T-helper 1 cell treated with Interleukin-12 subunit alpha and Interleukin-12 subunit beta and Interleukin-4 antibody, amounts not matched to agents 30 μg/mL and 1 μg/mL, for 36 hours (primary cell): ENCODE data around the gene LYSMD2.

Source experiments
- H3K27ac Mint-ChIP-seq: one replicate; pipeline ENCODE4 v1.8.0; 2021; ENCODE audit warnings: mild to moderate bottlenecking, mixed read lengths
- H3K27me3 Mint-ChIP-seq: one replicate; pipeline ENCODE4 v1.8.0; 2021; ENCODE audit warnings: low read depth, mixed read lengths
- H3K36me3 Mint-ChIP-seq: one replicate; pipeline ENCODE4 v1.8.0; 2021; ENCODE audit warnings: low read depth, mixed read lengths
- H3K4me1 Mint-ChIP-seq: one replicate; pipeline ENCODE4 v1.8.0; 2021; ENCODE audit warnings: low read depth, mixed read lengths
- H3K4me3 Mint-ChIP-seq: one replicate; pipeline ENCODE4 v1.8.0; 2021; ENCODE audit warnings: mild to moderate bottlenecking, moderate library complexity, mixed read lengths
- H3K9me3 Mint-ChIP-seq: one replicate; pipeline ENCODE4 v1.8.0; 2021; ENCODE audit warnings: mixed read lengths

LYSMD2 gene

GRCh38 chr15:51680321-51680720 lies 57.1 kb downstream of the LYSMD2 start:
- H3K27me3 Mint-ChIP-seq, result peaks cover 50% of the 10 kb centered on the region

GRCh38 chr15:51678096-51678495 lies 59.4 kb downstream of the LYSMD2 start:
- no peak overlapping the region for H3K4me3 Mint-ChIP-seq
- H3K27me3 Mint-ChIP-seq, result peaks cover 39% of the 10 kb centered on the region
- H3K4me1 Mint-ChIP-seq, result peaks cover 7% of the 10 kb centered on the region
- H3K9me3 Mint-ChIP-seq, result peaks cover 7% of the 10 kb centered on the region
- H3K36me3 Mint-ChIP-seq, result no peaks in the 10 kb centered on the region
- H3K27ac Mint-ChIP-seq, result no peak overlapping the region

More at GRCh38 chr15:51680321-51680720, 57.1 kb downstream of the LYSMD2 start:
- Mint-ChIP-seq H3K36me3 (peaks cover 2% of the 10 kb centered on the region), H3K9me3 (peaks cover 7% of the 10 kb centered on the region), H3K4me1 (peaks cover 6% of the 10 kb centered on the region), H3K4me3 (no peak overlapping the region), H3K27ac (no peak overlapping the region)

- H3K9me3 Mint-ChIP-seq, result peaks cover 7% of the 10 kb centered on the region
- peaks cover 7% of the 10 kb centered on the region for H3K4me1 Mint-ChIP-seq
- H3K27ac Mint-ChIP-seq, result no peak overlapping the region
- H3K4me3 Mint-ChIP-seq, result no peak overlapping the region
- no peaks in the 10 kb centered on the region for H3K36me3 Mint-ChIP-seq
- H3K27me3 Mint-ChIP-seq, result peaks cover 38% of the 10 kb centered on the region
Measured at GRCh38 chr15:51677452-51677851, 60.0 kb downstream of the LYSMD2 start.

GRCh38 chr15:51677021-51677420 lies 60.4 kb downstream of the LYSMD2 start:
- Mint-ChIP-seq H3K36me3 (no peaks in the 10 kb centered on the region), H3K27ac (no peak overlapping the region), H3K27me3 (peaks cover 37% of the 10 kb centered on the region), H3K9me3 (peaks cover 7% of the 10 kb centered on the region), H3K4me3 (no peak overlapping the region), H3K4me1 (peaks cover 8% of the 10 kb centered on the region)

- no peaks in the 10 kb centered on the region for H3K36me3 Mint-ChIP-seq
Measured at GRCh38 chr15:51675234-51675633, 62.2 kb downstream of the LYSMD2 start.

More at GRCh38 chr15:51675234-51675633, 62.2 kb downstream of the LYSMD2 start:
- no peak overlapping the region for H3K27ac Mint-ChIP-seq
- no peak overlapping the region for H3K4me3 Mint-ChIP-seq
- no peaks in the 10 kb centered on the region for H3K9me3 Mint-ChIP-seq
- H3K4me1 Mint-ChIP-seq, result peaks cover 4% of the 10 kb centered on the region
- H3K27me3 Mint-ChIP-seq, result peaks cover 27% of the 10 kb centered on the region
